Body of pancreas (tissue), 4 donors: Measurements from ENCODE around the gene TBL1XR1. TPM values are rescaled to one million over a fixed set of nuclear protein-coding genes. Genes with fewer than 3 reads are reported as not detected.
"Not testable (repeated sequence)": the region's sequence is repeated elsewhere in the genome, so short reads cannot be mapped to it uniquely, and the experiment has no call there.

ENCODE experiments used
- ATAC-seq: fragments of 150-250 bp; one replicate; pipeline ENCODE4 v1.9.1; 2016
- DNase-seq, 4 donors: peaks; one replicate each; pipeline ENCODE4 v3.0.0-alpha.2; 2019
- H3K27ac ChIP-seq, 4 donors: fragments of 200-600 bp; sonication (generic); 1 replicate in 3 of 4; 2 replicates in 1 of 4; pipeline versions ENCODE4 v1.5.1 to v1.6.1; 2016 to 2019; ENCODE audit warnings: mild to moderate bottlenecking in 1 of 4, mixed read lengths in 1 of 4, moderate library complexity in 1 of 4
- H3K27me3 ChIP-seq, 2 donors: fragments of 200-600 bp; sonication (generic); one replicate each; pipeline ENCODE4 v1.6.0; 2016; ENCODE audit warnings: mild to moderate bottlenecking in 1 of 2
- H3K36me3 ChIP-seq, 2 donors: fragments of 200-600 bp; sonication (generic); replicated peaks in 1 of 2; 2 replicates each; pipeline ENCODE4 v1.5.1; 2016; ENCODE audit warnings: low read depth in 2 of 2; ENCODE audit not compliant: insufficient read depth in 1 of 2
- H3K4me1 ChIP-seq: fragments of 200-600 bp; sonication (generic); one replicate; pipeline ENCODE4 v1.6.0; 2016
- H3K4me3 ChIP-seq, 2 donors: fragments of 200-600 bp; sonication (generic); 1 replicate in 1 of 2; 2 replicates in 1 of 2; pipeline ENCODE4 v1.5.1; 2016 to 2019
- H3K9me3 ChIP-seq, 3 donors: fragments of 200-600 bp; sonication (generic); 1 replicate in 2 of 3; 2 replicates in 1 of 3; pipeline ENCODE4 v1.5.1; 2016
- CTCF ChIP-seq, 7 experiments: fragments of 450-650 bp in 4 of 7; fragments of 200-600 bp in 3 of 7; sonication (generic) in 3 of 7; IDR thresholded peaks; one replicate each; pipeline ENCODE4 v1.5.1; 2016 to 2019; ENCODE audit warnings: antibody characterized with exemption in 7 of 7
- POLR2A ChIP-seq, 3 donors: fragments of 450-650 bp; IDR thresholded peaks; one replicate each; pipeline ENCODE4 v1.6.1; 2016; ENCODE audit warnings: antibody characterized with exemption in 3 of 3, mild to moderate bottlenecking in 2 of 3
- WGBS, 2 donors: methylation state at CpG; one replicate each; pipeline ENCODE4 v1.1.5; 2017; 5-methylcytosine and 5-hydroxymethylcytosine counted together
- intact Hi-C: fragments of 100-400 bp; cut with DNase I; formaldehyde crosslinking; loops from one replicate; pipeline ENCODE4 v1.15.1; 2023
- total RNA-seq, 2 donors: library from RNA; depleted of rRNA; stranded (reverse); fragments of >200 nt; gene quantifications; one replicate each; pipeline ENCODE4 v1.1.0, GENCODE V29; 2016

TBL1XR1 gene
- total RNA-seq, 2 donors from 2014 or later, result 34.3 to 57.9 TPM

- Histone ChIP-seq H3K27me3 (no peaks in the 10 kb centered on the region), H3K9me3 (peaks cover 0 to 14% (median 0%) of the 10 kb centered on the region in 3 donors), H3K4me1 (no peaks in the 10 kb centered on the region), H3K36me3 (no peaks in the 10 kb centered on the region), H3K4me3 (no peak overlapping the region), H3K27ac (no peak overlapping the region)
- TF ChIP-seq POLR2A (IDR thresholded peaks at IDR 0.05) (no peak), CTCF (IDR thresholded peaks at IDR 0.05) (no peak)
- ATAC-seq, result no peak
- DNase-seq, result no peak
- intact Hi-C loops, result no loop called here
These were observed 191.4 kb downstream of the TBL1XR1 start for GRCh38 chr3:177005718-177006405.

GRCh38 chr3:177000159-177000558 is 197.1 kb downstream of the TBL1XR1 start:
- intact Hi-C loops, H3K27ac ChIP-seq, H3K4me1 ChIP-seq, H3K4me3 ChIP-seq, DNase-seq, H3K27me3 ChIP-seq, ATAC-seq, H3K36me3 ChIP-seq, H3K9me3 ChIP-seq: not testable (repeated sequence)
- 68 to 96% methylated on average over 2 of the region's 2 CpGs for WGBS, 2 donors

- WGBS, 2 donors, result 66 to 72% methylated on average over 2 of the region's 2 CpGs
These were observed 201.3 kb downstream of the TBL1XR1 start for GRCh38 chr3:176995946-176996345.

GRCh38 chr3:176994891-176995781 is 202.1 kb downstream of the TBL1XR1 start:
- intact Hi-C loops, result no loop called here

More at GRCh38 chr3:176995946-176996345, 201.3 kb downstream of the TBL1XR1 start:
- no peaks in the 10 kb centered on the region for H3K27me3 ChIP-seq
- intact Hi-C loops, result no loop called here
- H3K27ac ChIP-seq, result no peak overlapping the region
- no peak for ATAC-seq
- H3K9me3 ChIP-seq, result no peaks in the 10 kb centered on the region
- H3K36me3 ChIP-seq, result no peaks in the 10 kb centered on the region
- H3K4me1 ChIP-seq, result no peaks in the 10 kb centered on the region
- TF ChIP-seq POLR2A (IDR thresholded peaks at IDR 0.05) (no peak), CTCF (IDR thresholded peaks at IDR 0.05) (no peak)
- no peak overlapping the region for H3K4me3 ChIP-seq
- no peak for DNase-seq

More at GRCh38 chr3:176994891-176995781, 202.1 kb downstream of the TBL1XR1 start:
- ATAC-seq (no peak), DNase-seq (no peak)
- Histone ChIP-seq H3K27me3 (no peaks in the 10 kb centered on the region), H3K36me3 (no peaks in the 10 kb centered on the region), H3K4me1 (no peaks in the 10 kb centered on the region), H3K27ac (no peak overlapping the region), H3K9me3 (no peaks in the 10 kb centered on the region), H3K4me3 (no peak overlapping the region)
- 80 to 90% methylated on average over 4 of the region's 4 CpGs for WGBS, 2 donors
- no peak for TF ChIP-seq POLR2A (IDR thresholded peaks at IDR 0.05)
- TF ChIP-seq CTCF (IDR thresholded peaks at IDR 0.05), result no peak
